ENCODE data around the gene RABGAP1. TPM values are rescaled to one million over a fixed set of nuclear protein-coding genes. Genes with fewer than 3 reads are reported as not detected.

Gene RABGAP1
- polyA plus RNA-seq, 1 of the 3 experiments (the other 2 are of a cell fraction) = 20.2 TPM

DNA sequence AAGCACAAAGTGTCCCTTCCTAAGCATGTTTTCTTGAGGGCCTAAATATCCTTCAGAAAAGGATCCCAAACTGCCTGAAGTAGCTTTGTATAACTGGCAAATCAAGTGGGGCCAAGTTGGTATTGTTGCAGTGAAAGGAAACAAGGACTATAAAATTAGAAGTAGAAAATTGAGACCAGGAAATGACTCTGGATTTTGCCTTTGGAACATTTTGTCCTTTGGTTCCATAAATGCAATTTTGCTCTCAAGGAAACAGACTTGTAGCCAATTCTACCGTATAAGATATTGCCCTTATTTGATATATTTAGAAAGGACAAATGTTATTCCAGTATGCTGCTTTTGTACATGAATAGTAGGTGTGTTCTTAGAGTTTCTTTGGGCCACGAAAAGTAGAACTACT lies 34.4 kb downstream of the RABGAP1 start (continued):
- TF ChIP-seq GABPA (IDR thresholded peaks at IDR 0.05; ENCODE audit: low read depth) = no peak
- TF ChIP-seq, protein P1, sequence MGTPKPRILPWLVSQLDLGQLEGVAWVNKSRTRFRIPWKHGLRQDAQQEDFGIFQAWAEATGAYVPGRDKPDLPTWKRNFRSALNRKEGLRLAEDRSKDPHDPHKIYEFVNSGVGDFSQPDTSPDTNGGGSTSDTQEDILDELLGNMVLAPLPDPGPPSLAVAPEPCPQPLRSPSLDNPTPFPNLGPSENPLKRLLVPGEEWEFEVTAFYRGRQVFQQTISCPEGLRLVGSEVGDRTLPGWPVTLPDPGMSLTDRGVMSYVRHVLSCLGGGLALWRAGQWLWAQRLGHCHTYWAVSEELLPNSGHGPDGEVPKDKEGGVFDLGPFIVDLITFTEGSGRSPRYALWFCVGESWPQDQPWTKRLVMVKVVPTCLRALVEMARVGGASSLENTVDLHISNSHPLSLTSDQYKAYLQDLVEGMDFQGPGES (IDR thresholded peaks at IDR 0.05; ENCODE audit: low read depth, low read length) = no peak

DNA sequence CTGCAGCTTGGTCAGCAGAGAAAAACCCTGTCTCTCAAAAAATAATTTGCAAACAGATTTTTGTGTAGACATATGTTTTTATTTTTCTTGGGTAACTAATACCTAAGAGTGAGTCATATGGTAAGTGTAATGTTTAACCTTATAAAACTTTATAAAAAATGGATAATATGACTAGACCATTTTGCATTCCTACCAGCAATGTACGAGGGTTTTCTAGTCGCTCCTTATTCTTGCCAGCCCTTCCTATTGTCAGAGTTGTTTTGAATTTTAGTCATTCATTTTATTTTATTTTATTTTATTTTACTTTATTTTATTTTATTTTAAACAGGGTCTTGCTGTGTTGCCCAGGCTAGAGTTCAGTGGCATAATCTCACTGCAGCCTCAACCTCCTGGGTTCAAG lies 37.8 kb downstream of the RABGAP1 start:
- no peaks in the 10 kb centered on the region for H3K4me1 ChIP-seq (ENCODE audit: control insufficient read depth in 1 of 2, insufficient read depth in 2 of 2, low read depth in 1 of 2, low read length in 1 of 2)
- WGBS (ENCODE audit: low lambda C conversion rate) = 26% methylated on average over 2 of the region's 2 CpGs
- peaks cover 28% of the 10 kb centered on the region; the same call in 1 of the 2 replicates for H3K79me2 ChIP-seq (ENCODE audit: insufficient read depth)
- POLR2A ChIA-PET = no interaction called here
- CTCF ChIA-PET = no interaction called here
- H2AFZ ChIP-seq (ENCODE audit: low read depth) = no peak overlapping the region
- no peak overlapping the region for H3K9ac ChIP-seq
- no peak for DNase-seq
- no peak overlapping the region for H3K4me3 ChIP-seq (ENCODE audit: low read depth in 2 of 2, low read length in 1 of 2)
- H4K20me1 ChIP-seq (ENCODE audit: insufficient read depth) = peaks cover 5% of the 10 kb centered on the region; the same call in 1 of the 2 replicates
- no peaks in the 10 kb centered on the region for H3K9me3 ChIP-seq
- peaks cover 15 to 16% of the 10 kb centered on the region in 2 experiments for H3K36me3 ChIP-seq (replicated peaks in 1 of 2; ENCODE audit: control insufficient read depth in 1 of 2, insufficient read depth in 2 of 2, low read length in 1 of 2)
- H3K27ac ChIP-seq (ENCODE audit: low read depth in 2 of 2, low read length in 1 of 2) = no peak overlapping the region
- H3F3A ChIP-seq (replicated peaks; ENCODE audit: insufficient read depth) = peaks cover 11% of the 10 kb centered on the region
- no peak overlapping the region for H3K4me2 ChIP-seq
- H3K27me3 ChIP-seq (ENCODE audit: insufficient read depth) = no peaks in the 10 kb centered on the region
- no peaks in the 10 kb centered on the region for H3K9me2 ChIP-seq
- no peak for TF ChIP-seq RFX5 (IDR thresholded peaks at IDR 0.05; ENCODE audit: low read length)
- no peak for TF ChIP-seq JUND (IDR thresholded peaks at IDR 0.05)
- TF ChIP-seq RAD21 (IDR thresholded peaks at IDR 0.05; ENCODE audit: low read length) = no peak
- TF ChIP-seq, protein P1 (IDR thresholded peaks at IDR 0.05; ENCODE audit: low read depth, low read length) = no peak
- TF ChIP-seq MXI1 (IDR thresholded peaks at IDR 0.05; ENCODE audit: low read depth, low read length) = no peak
- no peak for TF ChIP-seq CHD2 (IDR thresholded peaks at IDR 0.05; ENCODE audit: low read length, partially characterized antibody)
- no peak for TF ChIP-seq SIN3A (IDR thresholded peaks at IDR 0.05; ENCODE audit: borderline replicate concordance, low read depth, low read length)
- no peak for TF ChIP-seq MAX (IDR thresholded peaks at IDR 0.05; ENCODE audit: low read depth)
- no peak for TF ChIP-seq MEF2A (IDR thresholded peaks at IDR 0.05; ENCODE audit: borderline replicate concordance, low read depth)
- no peak for TF ChIP-seq TEAD4 (IDR thresholded peaks at IDR 0.05; ENCODE audit: borderline replicate concordance, insufficient read depth)
- TF ChIP-seq, protein P2, sequence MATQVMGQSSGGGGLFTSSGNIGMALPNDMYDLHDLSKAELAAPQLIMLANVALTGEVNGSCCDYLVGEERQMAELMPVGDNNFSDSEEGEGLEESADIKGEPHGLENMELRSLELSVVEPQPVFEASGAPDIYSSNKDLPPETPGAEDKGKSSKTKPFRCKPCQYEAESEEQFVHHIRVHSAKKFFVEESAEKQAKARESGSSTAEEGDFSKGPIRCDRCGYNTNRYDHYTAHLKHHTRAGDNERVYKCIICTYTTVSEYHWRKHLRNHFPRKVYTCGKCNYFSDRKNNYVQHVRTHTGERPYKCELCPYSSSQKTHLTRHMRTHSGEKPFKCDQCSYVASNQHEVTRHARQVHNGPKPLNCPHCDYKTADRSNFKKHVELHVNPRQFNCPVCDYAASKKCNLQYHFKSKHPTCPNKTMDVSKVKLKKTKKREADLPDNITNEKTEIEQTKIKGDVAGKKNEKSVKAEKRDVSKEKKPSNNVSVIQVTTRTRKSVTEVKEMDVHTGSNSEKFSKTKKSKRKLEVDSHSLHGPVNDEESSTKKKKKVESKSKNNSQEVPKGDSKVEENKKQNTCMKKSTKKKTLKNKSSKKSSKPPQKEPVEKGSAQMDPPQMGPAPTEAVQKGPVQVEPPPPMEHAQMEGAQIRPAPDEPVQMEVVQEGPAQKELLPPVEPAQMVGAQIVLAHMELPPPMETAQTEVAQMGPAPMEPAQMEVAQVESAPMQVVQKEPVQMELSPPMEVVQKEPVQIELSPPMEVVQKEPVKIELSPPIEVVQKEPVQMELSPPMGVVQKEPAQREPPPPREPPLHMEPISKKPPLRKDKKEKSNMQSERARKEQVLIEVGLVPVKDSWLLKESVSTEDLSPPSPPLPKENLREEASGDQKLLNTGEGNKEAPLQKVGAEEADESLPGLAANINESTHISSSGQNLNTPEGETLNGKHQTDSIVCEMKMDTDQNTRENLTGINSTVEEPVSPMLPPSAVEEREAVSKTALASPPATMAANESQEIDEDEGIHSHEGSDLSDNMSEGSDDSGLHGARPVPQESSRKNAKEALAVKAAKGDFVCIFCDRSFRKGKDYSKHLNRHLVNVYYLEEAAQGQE (IDR thresholded peaks at IDR 0.05; ENCODE audit: low read depth, low read length) = no peak
- TF ChIP-seq ZBTB33 (IDR thresholded peaks at IDR 0.05; ENCODE audit: borderline replicate concordance, low read depth) = no peak
- no peak for TF ChIP-seq ELF1 (IDR thresholded peaks at IDR 0.05)
- TF ChIP-seq GABPA (IDR thresholded peaks at IDR 0.05; ENCODE audit: low read depth) = no peak
- no peak for TF ChIP-seq POLR2AphosphoS5 (IDR thresholded peaks at IDR 0.05; ENCODE audit: low read depth, low read length)
